OCI-LY3 (cell line): Measurements from ENCODE around the gene COMMD8.
"Not testable (repeated sequence)": the region's sequence is repeated elsewhere in the genome, so short reads cannot be mapped to it uniquely, and the experiment has no call there.

Experiments
- H2AFZ ChIP-seq: fragments of 200-600, 300-600 bp; shearing (Covaris generic); 2 replicates; pipeline ENCODE4 v1.6.0; 2014; ENCODE audit warnings: antibody characterized with exemption, low read depth, low read length
- H3K27ac ChIP-seq: fragments of 200-600, 300-600 bp; sonication (generic); 2 replicates; pipeline ENCODE4 v1.5.1; 2014; ENCODE audit warnings: mild to moderate bottlenecking, low read length, moderate library complexity, mixed read lengths
- H3K27me3 ChIP-seq: fragments of 200-600, 300-600 bp; sonication (generic); 2 replicates; pipeline ENCODE4 v1.6.1; 2014; ENCODE audit warnings: low read depth, low read length, mixed read lengths
- H3K36me3 ChIP-seq: fragments of 200-600, 300-600 bp; sonication (generic); replicated peaks from 2 replicates; pipeline ENCODE3; 2014; ENCODE audit warnings: low read depth, low read length, mixed read lengths
- H3K4me1 ChIP-seq: fragments of 300-600, 200-600 bp; sonication (generic); 2 replicates; pipeline ENCODE4 v1.6.1; 2014; ENCODE audit warnings: low read length, mixed read lengths
- H3K4me2 ChIP-seq: fragments of 200-600, 300-600 bp; sonication (generic); 2 replicates; pipeline ENCODE4 v1.6.1; 2014; ENCODE audit warnings: low read length, mixed read lengths
- H3K4me3 ChIP-seq: fragments of 300-600, 200-600 bp; sonication (generic); 2 replicates; pipeline ENCODE4 v1.5.1; 2014; ENCODE audit warnings: antibody characterized with exemption, mild to moderate bottlenecking, low read length, moderate library complexity
- H3K79me2 ChIP-seq: fragments of 300-600, 200-600 bp; shearing (Covaris generic); 2 replicates; pipeline ENCODE4 v1.6.1; 2014; ENCODE audit warnings: mild to moderate bottlenecking, low read length, mixed read lengths
- H3K9ac ChIP-seq: fragments of 300-600, 200-600 bp; shearing (Covaris generic); 2 replicates; pipeline ENCODE4 v1.6.0; 2014; ENCODE audit warnings: mild to moderate bottlenecking, low read length, moderate library complexity
- H3K9me3 ChIP-seq: fragments of 200-600, 300-600 bp; shearing (Covaris generic); 2 replicates; pipeline ENCODE4 v1.6.1; 2014; ENCODE audit warnings: low read length, mixed read lengths; ENCODE audit not compliant: insufficient read depth
- H4K20me1 ChIP-seq: fragments of 200-600, 300-600 bp; sonication (generic); 2 replicates; pipeline ENCODE4 v1.6.1; 2016; ENCODE audit warnings: low read length, mixed read lengths; ENCODE audit not compliant: insufficient read depth
- EZH2phosphoT487 ChIP-seq: fragments of 200-600 bp; shearing (Covaris generic); IDR thresholded peaks from 2 replicates; pipeline ENCODE4 v1.6.1; 2018; ENCODE audit warnings: antibody characterized with exemption, mixed run types, low read depth
- TF ChIP-seq, protein P1 (sequence below): fragments of 200-600, 300-600 bp; sonication (generic); IDR thresholded peaks from 2 replicates; pipeline ENCODE4 v1.5.1; 2014; ENCODE audit warnings: antibody characterized with exemption, low read length, low read depth

Gene COMMD8

DNA sequence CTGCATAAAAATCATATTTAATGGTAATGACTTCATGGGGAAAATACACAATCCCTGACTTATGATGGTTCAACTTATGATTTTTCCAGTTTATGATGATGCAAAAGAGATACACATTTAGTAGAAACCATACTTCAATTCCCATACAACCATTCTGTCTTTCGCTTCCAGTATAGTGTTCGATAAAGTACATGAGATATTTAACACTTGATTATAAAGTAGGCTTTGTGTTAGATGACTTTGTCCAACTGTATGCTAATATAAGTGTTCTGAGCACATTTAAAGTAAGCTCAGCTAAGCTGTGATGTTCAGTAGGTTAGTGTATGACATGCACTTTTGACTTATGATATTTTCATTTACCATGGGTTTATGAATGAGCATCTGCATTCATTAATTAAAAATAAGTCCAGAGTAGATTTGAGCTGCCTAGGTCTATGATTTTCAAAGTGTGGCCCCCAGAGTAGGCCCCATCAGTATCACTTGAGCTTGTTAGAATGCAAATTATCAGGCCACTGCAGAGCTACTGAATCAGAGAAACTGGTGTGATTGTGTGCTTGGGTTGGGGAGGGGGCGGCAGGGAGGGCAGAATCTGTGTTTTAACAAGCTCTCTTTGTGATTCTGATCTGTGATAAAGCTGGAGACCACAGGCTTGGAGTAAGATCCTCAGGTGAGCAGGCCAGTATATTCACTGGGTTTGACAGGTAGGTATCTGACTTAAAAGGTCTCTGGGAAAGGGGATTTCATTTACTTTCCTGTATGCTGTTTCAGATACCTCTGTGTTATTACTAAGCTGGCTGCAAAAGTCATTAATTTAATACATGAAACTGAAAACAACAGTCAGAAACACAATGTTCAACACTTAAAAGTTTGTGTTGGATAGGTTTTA is 30.0 kb upstream of the COMMD8 start:
- no peaks in the 10 kb centered on the region for H3K27me3 ChIP-seq
- no peak overlapping the region for H2AFZ ChIP-seq
- no peaks in the 10 kb centered on the region for H3K9me3 ChIP-seq
- TF ChIP-seq, protein P1, sequence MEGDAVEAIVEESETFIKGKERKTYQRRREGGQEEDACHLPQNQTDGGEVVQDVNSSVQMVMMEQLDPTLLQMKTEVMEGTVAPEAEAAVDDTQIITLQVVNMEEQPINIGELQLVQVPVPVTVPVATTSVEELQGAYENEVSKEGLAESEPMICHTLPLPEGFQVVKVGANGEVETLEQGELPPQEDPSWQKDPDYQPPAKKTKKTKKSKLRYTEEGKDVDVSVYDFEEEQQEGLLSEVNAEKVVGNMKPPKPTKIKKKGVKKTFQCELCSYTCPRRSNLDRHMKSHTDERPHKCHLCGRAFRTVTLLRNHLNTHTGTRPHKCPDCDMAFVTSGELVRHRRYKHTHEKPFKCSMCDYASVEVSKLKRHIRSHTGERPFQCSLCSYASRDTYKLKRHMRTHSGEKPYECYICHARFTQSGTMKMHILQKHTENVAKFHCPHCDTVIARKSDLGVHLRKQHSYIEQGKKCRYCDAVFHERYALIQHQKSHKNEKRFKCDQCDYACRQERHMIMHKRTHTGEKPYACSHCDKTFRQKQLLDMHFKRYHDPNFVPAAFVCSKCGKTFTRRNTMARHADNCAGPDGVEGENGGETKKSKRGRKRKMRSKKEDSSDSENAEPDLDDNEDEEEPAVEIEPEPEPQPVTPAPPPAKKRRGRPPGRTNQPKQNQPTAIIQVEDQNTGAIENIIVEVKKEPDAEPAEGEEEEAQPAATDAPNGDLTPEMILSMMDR = no peak
- no peak for TF ChIP-seq EZH2phosphoT487
- no peak overlapping the region for H3K4me2 ChIP-seq
- H4K20me1 ChIP-seq = no peaks in the 10 kb centered on the region
- no peak overlapping the region for H3K4me3 ChIP-seq
- H3K9ac ChIP-seq = no peak overlapping the region
- H3K36me3 ChIP-seq = no peaks in the 10 kb centered on the region
- H3K27ac ChIP-seq = no peak overlapping the region
- H3K4me1 ChIP-seq = peaks cover 7% of the 10 kb centered on the region; the same call in 1 of the 2 replicates
- no peaks in the 10 kb centered on the region for H3K79me2 ChIP-seq

GRCh38 chr4:47490550-47490949 is 27.0 kb upstream of the COMMD8 start:
- Histone ChIP-seq H3K27me3 (no peaks in the 10 kb centered on the region), H3K4me1 (peaks cover 12% of the 10 kb centered on the region), H3K36me3 (no peaks in the 10 kb centered on the region), H3K4me3 (no peak overlapping the region), H4K20me1 (no peaks in the 10 kb centered on the region), H3K27ac (no peak overlapping the region), H3K4me2 (no peak overlapping the region), H2AFZ (no peak overlapping the region), H3K79me2 (no peaks in the 10 kb centered on the region), H3K9ac (no peak overlapping the region), H3K9me3 (no peaks in the 10 kb centered on the region)
- TF ChIP-seq, protein P1 = peak; percentile 45
- TF ChIP-seq EZH2phosphoT487 = no peak

- no peak overlapping the region for H2AFZ ChIP-seq
- no peak overlapping the region for H3K4me2 ChIP-seq
Observed at GRCh38 chr4:47488706-47489105, 25.2 kb upstream of the COMMD8 start.

DNA sequence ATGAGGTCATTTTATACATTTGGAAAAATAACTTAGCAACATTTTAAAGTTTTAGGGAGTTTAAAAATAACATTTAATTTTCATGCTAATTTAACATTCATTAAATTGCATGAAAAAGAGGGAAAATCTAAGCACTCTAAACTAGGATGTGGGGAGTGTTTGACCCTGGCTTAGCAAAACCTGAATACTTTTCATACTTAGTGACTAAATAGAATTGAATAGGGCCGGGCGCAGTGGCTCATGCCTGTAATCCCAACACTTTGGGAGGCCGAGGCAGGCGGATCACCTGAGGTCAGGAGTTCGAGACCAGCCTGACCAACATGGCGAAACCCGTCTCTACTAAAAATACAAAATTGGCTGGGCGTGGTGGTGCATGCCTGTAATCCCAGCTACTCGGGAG is 23.2 kb upstream of the COMMD8 start:
- not testable (repeated sequence) for H3K27ac ChIP-seq, H3K9me3 ChIP-seq, H3K79me2 ChIP-seq, H3K27me3 ChIP-seq, H2AFZ ChIP-seq, H3K4me2 ChIP-seq, H3K4me3 ChIP-seq, H4K20me1 ChIP-seq, H3K36me3 ChIP-seq, H3K9ac ChIP-seq
- H3K4me1 ChIP-seq = peaks cover 25% of the 10 kb centered on the region

More at GRCh38 chr4:47488706-47489105, 25.2 kb upstream of the COMMD8 start:
- Histone ChIP-seq H3K27ac (no peak overlapping the region), H3K79me2 (no peaks in the 10 kb centered on the region), H3K9me3 (no peaks in the 10 kb centered on the region), H3K4me3 (no peak overlapping the region), H3K36me3 (no peaks in the 10 kb centered on the region), H3K27me3 (no peaks in the 10 kb centered on the region), H4K20me1 (no peaks in the 10 kb centered on the region), H3K9ac (no peak overlapping the region), H3K4me1 (peaks cover 20% of the 10 kb centered on the region)
- TF ChIP-seq, protein P1 = no peak
- TF ChIP-seq EZH2phosphoT487 = no peak
